Measurements from ENCODE around the gene MSH5.

MSH5 gene

GRCh38 chr6:31733734-31734133 is 6.1 kb upstream of the MSH5 start:
- peak overlapping the region; percentile 95 for H3K27ac ChIP-seq
- no peak for TF ChIP-seq ZFX (IDR thresholded peaks at IDR 0.05)

DNA sequence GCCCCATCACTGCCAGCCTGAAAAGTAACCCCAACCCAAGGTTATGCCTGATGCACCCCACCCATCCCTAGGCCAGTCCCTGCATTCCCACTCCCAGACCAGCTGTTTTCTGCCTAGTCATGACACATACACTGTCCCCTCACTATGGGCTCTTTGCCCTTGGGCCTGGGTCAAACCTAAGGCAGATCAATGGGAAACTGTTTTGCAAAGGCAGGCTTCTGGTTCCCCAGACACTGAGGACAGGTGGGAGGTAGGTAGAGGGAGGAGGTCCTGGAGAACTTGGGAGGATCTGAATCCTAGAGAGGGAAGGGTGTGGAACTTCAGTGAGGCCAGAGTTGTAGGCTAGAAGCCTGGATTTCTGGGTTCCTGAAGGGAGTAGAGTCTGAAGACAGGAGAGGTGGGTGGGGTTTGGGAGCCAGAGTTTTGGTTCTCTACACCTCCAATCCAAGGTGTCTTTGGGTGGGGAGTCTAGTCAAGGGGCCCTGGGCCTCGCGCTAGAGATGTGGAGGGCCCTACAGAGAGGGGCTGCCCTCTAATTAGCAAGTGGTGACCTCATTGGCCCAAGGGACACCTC is 5.5 kb upstream of the MSH5 start:
- peak overlapping the region; percentile 95 for H3K27ac ChIP-seq
- TF ChIP-seq, protein P1, sequence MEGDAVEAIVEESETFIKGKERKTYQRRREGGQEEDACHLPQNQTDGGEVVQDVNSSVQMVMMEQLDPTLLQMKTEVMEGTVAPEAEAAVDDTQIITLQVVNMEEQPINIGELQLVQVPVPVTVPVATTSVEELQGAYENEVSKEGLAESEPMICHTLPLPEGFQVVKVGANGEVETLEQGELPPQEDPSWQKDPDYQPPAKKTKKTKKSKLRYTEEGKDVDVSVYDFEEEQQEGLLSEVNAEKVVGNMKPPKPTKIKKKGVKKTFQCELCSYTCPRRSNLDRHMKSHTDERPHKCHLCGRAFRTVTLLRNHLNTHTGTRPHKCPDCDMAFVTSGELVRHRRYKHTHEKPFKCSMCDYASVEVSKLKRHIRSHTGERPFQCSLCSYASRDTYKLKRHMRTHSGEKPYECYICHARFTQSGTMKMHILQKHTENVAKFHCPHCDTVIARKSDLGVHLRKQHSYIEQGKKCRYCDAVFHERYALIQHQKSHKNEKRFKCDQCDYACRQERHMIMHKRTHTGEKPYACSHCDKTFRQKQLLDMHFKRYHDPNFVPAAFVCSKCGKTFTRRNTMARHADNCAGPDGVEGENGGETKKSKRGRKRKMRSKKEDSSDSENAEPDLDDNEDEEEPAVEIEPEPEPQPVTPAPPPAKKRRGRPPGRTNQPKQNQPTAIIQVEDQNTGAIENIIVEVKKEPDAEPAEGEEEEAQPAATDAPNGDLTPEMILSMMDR (conservative IDR thresholded peaks at IDR 0.05) = no peak

DNA sequence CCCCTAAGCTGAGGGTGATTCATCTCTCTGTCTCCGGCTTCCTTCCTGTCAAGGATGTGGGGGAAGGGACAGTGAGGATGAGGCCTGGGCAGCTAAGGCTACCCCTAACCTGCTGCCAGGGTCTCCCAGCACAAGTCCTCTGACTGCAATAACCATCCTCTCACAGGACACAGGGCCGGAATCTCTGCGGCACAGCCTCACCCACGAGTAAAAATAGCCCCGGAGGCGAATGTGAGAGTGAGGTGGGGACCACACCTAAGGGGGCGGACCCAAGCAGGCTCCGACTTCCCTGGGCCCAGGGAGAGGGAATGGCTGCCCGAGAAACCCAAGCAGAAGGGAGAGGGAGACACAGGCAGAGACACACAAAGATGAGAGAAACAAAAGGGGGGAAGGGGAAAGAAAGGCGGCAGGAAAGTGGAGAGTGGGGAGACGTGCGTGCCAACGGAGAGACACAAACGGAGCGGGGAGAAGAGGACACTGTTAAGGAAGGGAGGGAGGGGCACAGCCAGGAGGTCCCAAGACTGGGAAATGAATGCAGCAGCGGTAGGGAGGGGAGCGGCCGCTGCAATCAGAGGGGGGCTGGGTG is 4.9 kb upstream of the MSH5 start:
- no peak for TF ChIP-seq ZFX (IDR thresholded peaks at IDR 0.05)
- TF ChIP-seq, protein P1 (conservative IDR thresholded peaks at IDR 0.05) = no peak
- H3K27ac ChIP-seq = peak overlapping the region; percentile 95

GRCh38 chr6:31736021-31736767 is 3.6 kb upstream of the MSH5 start, which contains the start of gene CLIC1:
Gene CLIC1 (minus strand): TSS chr6:31736530. CDS start chr6:31736300, 230 bp downstream.
- peak within 1 kb of the TSS; percentile 95 for H3K27ac ChIP-seq
- TF ChIP-seq ZFX (IDR thresholded peaks at IDR 0.05) = no peak
- TF ChIP-seq, protein P1 (conservative IDR thresholded peaks at IDR 0.05) = no peak

GRCh38 chr6:31736768-31737314 is 3.0 kb upstream of the MSH5 start:
- TF ChIP-seq, protein P1 (conservative IDR thresholded peaks at IDR 0.05) = no peak
- TF ChIP-seq ZFX (IDR thresholded peaks at IDR 0.05) = no peak
- peak overlapping the region; percentile 95 for H3K27ac ChIP-seq

DNA sequence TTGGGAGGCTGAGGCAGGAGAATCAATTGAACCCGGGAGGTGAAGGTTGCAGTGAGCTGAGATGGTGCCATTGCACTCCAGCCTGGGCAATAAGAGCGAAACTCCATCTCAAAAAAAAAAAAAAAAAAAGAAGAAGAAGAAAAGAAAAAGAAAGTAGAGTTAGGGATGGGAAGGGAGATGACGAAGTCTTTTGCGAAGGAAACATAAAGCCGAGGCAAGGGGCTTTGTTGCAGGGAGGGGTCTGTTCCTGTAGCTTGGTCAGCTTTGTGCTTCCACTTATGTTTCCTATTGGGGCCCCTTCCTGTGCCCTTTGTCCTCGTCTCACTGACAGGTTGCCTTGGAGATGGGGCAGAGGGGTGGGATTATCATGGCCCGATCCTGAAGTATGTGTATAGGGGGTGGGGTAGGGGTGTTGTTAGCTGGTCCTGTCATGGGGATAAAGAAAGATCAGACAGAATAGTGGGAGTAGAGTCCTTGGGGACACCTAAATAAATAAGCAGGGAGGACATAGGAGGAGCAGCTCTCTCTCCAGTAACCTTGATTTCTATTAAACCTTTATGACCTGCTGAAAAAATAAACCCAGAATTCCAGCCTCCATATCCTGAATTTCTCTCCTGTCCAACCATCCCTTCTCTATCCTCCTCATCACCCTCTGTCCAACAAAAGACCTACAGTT is 2.4 kb upstream of the MSH5 start:
- no peak for TF ChIP-seq ZFX (IDR thresholded peaks at IDR 0.05)
- TF ChIP-seq, protein P1 (conservative IDR thresholded peaks at IDR 0.05) = no peak
- H3K27ac ChIP-seq = peak overlapping the region; percentile 95

DNA sequence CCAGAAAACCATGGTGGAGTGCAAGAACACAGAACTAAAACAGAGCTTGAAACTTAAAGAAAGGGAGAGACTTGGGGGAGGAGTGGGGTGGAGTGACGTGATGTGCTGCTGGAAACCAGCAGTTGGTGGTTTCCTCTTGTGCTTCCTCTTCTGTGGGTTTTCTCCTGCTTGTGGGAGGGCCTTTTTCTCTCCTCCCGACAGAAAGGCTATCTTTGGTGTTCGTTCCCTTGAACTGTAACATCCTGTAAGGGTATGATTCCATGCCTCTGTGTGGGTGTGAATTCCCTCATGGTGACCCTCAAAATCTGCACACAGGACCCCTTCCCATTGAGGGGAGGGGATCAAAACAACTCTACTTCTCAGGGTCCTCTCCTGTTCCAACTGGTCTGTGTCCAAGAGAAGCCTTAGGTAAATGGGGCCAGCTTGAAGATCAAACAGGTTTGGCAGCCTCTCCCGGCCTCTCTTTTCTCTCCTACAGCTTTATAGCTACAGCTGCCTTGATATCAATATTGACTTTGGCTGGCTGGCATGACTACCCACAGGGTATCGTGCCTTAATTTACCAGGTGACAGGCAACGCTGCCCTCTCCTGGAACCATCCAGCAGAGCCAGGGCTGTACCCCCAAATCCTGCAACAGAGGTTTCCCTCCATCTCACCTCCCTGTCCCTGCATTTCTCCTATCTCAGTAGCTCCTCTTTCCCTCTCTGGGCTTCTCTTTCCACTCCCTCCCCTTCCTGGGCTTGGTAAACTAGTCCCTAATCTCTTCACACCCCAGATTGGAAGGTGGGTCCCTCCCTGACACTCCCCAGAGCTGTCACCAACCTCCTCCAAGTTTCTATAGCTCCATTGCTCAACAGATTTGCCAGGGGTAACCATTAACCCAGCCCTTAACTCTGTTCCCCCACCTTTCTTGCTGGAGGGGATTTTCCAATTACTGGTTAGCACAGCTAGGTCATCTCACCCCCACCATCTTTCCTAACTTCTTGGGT is 1.5 kb upstream of the MSH5 start:
- TF ChIP-seq, protein P1 (conservative IDR thresholded peaks at IDR 0.05) = peak; percentile 54
- TF ChIP-seq ZFX (IDR thresholded peaks at IDR 0.05) = no peak
- peak overlapping the region; percentile 95 for H3K27ac ChIP-seq

Data from C4-2B (cell line).